WI38 (cell line): ENCODE measurements around the gene MRPL20.
"Not testable (repeated sequence)": the region's sequence is repeated elsewhere in the genome, so short reads cannot be mapped to it uniquely, and the experiment has no call there.

Experiments
- H3K4me3 ChIP-seq: 2 replicates; pipeline ENCODE4 v1.5.1; 2011; ENCODE audit warnings: low read depth, mild to moderate bottlenecking, control low read depth, low read length
- TF ChIP-seq, protein P1 (sequence below): IDR thresholded peaks from 2 replicates; pipeline ENCODE4 v1.5.1; 2012; ENCODE audit warnings: low read depth, mild to moderate bottlenecking, control low read depth, low read length

The MRPL20 gene

DNA sequence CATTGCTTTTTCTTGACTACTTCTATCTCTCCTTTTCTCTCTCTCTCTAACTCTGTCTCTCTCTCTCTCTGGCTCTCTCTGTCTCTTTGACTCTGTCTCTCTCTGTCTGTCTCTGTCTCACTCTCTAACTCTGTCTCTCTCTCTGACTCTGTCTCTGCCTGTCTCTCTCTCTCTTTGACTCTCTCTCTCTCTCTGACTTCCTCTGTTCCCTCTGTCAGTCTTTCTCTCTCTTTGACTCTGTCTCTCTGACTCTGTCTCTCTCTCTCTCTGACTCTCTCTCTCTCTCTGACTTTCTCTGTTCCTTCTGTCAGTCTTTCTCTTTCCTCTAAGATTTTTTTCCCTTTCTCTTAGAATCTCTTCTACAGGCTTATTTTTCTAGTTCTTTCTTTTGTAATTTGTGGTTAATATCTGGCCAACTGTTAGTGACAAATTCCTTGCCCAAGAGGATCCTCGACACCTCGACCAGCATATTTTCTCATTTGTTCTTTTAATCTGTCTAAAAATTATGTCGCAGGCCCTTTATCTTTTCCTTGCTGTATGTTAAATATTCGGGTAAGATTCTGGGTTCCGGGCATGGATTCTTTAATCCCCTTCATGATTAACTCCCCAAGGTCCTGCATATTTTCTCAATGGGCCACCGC is 42.1 kb upstream of the MRPL20 start, which contains the start of gene ATAD3C:
TSS of gene ATAD3C (plus strand) at position 591 of the 641 bp plus-strand sequence. CDS start 995 bp downstream, outside the sequence.
- TF ChIP-seq, protein P1, sequence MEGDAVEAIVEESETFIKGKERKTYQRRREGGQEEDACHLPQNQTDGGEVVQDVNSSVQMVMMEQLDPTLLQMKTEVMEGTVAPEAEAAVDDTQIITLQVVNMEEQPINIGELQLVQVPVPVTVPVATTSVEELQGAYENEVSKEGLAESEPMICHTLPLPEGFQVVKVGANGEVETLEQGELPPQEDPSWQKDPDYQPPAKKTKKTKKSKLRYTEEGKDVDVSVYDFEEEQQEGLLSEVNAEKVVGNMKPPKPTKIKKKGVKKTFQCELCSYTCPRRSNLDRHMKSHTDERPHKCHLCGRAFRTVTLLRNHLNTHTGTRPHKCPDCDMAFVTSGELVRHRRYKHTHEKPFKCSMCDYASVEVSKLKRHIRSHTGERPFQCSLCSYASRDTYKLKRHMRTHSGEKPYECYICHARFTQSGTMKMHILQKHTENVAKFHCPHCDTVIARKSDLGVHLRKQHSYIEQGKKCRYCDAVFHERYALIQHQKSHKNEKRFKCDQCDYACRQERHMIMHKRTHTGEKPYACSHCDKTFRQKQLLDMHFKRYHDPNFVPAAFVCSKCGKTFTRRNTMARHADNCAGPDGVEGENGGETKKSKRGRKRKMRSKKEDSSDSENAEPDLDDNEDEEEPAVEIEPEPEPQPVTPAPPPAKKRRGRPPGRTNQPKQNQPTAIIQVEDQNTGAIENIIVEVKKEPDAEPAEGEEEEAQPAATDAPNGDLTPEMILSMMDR = no peak
- H3K4me3 ChIP-seq = no peak within 1 kb of the TSS

DNA sequence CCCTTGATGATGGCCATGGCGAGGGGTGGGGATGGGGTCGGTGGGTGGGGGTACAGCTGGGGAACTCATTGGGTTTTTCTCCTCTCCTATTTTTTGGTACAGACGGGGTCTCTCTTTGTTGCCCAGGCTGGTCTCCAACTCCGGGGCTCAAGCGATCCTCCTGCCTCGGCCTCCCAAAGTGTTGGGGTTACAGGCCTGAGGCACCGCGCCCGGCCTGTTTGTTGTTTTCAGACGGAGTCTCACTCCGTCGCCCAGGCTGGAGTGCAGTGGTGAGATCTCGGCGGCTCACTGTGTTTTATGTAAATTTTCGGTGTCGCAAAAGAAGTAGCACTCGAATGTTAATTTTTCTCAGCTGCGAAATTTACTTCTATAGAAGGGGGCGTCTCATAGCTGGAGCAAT is 39.5 kb upstream of the MRPL20 start:
- not testable (repeated sequence) for H3K4me3 ChIP-seq

DNA sequence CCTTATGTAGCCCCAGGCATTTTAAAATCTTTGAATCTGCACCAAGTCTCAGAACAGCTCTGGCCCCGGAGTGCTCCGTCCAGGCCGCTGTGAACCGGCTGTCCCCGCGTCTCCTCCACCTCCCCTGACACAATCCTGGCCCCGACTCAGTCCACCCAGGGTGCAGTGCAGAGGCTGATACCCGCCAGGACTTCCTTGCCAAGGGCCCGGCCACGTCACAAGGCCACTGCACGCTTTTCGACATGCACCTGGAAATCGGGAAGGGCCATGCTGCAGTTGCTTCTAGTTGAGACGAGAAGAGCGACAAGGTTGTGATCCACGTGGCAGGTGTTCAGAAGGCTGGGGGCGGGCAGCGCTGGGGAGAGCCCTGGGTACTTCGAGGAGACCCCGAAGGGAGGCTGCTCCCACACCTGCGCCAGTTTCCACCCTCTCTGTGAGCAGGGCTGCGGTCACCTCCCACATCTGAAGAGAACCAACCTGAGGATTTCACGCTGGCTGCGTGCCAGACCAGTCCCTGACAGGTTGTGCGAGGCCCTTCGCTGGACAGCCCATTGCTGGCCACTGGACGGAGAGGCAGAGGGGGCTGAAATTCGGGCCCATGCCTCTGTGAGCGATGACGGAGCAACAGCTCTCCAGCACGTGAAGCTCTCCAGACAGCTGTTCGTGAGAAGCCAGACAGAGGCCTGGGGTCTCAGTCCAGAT is 35.1 kb upstream of the MRPL20 start:
- H3K4me3 ChIP-seq = no peak overlapping the region
- TF ChIP-seq, protein P1 = no peak

DNA sequence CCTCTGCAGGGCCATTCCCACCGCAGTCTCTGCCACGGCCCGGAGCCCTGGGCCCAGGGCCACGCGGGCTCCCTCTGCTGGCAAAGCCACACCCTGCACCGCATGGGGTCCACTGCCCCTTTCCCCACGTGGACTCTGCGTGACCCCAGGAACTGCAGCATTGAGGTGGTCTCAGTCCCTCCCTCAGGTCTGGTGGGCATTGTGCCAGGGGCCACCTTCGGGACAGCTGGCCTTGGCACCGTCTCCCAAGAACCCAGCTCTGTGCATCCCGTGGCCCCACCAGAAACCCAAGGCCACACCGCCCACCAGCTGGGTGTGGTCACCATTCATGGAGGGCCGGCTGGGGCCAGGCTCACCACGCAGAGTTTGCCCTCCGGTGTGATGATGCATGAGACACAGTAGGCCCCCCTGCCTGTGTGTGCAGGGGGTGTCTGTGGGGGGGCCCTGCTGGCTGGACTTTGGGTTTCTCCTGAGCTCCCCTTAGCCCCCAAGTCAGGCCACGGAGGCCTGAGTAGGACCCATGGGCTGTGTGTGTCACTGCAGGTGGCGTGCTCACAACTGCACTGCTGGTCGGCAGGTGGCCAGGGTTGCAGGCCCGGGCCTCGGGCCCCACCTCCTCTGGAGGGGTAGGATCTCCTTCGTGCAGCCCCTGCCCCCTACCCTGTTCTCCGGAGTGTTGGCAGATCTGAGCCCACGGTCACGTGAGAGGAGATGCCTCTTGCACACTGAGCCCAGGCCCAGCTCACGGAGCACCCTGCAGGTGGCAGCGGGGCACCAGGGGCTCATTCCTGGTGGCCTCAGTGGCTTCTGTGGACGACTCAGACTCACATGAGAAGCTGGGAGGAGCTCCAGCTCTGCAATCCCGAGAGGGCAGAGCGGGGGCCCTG is 34.2 kb upstream of the MRPL20 start:
- TF ChIP-seq, protein P1 = peak; percentile 89
- H3K4me3 ChIP-seq = no peak overlapping the region

DNA sequence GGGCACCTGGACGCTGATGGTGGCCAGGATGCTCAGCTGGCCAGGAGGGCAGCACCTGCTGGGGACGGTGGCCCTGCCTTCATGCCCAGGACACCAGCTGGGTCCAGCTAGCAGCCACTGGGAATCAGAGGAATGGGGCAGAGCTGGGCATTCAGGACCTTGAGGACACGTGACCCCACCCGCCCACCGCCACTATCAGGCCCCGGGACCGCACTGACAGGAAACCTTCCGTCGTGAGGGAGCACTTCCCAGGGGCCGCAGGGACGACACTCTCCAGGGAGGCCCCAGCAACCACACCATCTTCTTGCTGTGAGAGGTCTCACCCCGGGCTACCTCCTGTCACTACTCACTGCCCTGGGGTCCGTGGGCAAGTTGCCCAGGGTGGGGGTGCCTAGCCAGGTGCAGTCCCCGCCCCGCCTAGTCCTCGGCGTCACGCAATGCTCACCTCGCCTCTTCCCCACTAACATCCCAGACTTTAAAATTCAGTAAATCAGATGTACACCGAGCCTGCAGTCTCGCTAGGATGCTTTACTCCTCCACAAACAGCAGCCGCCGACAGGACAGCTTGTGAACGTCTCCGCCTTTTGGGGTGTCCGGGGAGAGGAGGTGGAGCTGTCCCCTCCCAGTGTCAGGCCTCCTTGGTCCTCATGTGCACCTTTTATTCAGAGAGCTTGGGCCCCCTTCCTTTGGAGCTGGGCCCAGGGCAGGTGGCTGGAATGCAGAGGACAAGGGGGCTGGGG is 33.3 kb upstream of the MRPL20 start:
- TF ChIP-seq, protein P1 = no peak
- H3K4me3 ChIP-seq = no peak overlapping the region

DNA sequence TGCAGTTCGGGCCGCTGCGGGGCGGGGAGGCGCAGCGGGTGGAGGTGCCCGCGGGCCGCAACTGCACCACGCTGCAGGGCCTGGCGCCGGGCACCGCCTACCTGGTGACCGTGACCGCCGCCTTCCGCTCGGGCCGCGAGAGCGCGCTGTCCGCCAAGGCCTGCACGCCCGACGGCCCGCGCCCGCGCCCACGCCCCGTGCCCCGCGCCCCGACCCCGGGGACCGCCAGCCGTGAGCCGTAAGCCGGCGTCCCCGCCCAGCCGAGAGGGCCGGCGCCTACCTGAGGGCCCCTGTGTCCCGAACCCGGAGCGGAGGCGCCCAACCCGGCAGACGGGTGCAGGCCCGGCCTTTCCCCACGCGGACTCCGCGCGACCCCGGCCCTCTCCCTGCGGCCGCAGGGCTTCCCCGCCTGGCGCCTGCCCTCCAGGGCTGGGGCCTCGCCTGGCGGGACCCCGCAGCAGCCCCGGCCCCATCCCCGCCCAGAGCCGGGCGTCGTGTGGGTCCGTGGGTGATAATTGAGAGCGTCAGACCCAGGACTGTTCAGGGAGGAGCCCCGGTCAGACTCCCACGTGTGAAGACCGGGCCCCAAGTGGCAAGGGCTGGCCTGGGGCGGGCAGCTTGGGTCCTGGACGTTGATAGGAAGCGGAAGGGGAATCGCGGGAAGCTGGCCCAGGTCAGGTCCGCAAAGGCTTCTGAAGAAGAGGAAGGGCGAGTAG is 32.6 kb upstream of the MRPL20 start:
- no peak overlapping the region for H3K4me3 ChIP-seq
- TF ChIP-seq, protein P1 = no peak
